HepG2 (cell line): ENCODE results near the gene LIME1. TPM values are rescaled to one million over a fixed set of nuclear protein-coding genes. Genes with fewer than 3 reads are reported as not detected.
A peak's percentile ranks its signal among the peaks of the same experiment; 100 is the strongest.

Experiments
- GFI1 ChIP-seq: sonication (generic); formaldehyde crosslinking; IDR thresholded peaks from 2 replicates; pipeline ENCODE4 v1.5.0; 2020; ENCODE audit warnings: missing genetic modification reagents, mild to moderate bottlenecking, borderline replicate concordance
- MLLT10 ChIP-seq: sonication (generic); formaldehyde crosslinking; IDR thresholded peaks from 2 replicates; pipeline ENCODE4 v1.4.0; 2020; ENCODE audit warnings: missing genetic modification reagents
- NRL ChIP-seq: sonication (generic); formaldehyde crosslinking; IDR thresholded peaks from 2 replicates; pipeline ENCODE4 v1.5.0; 2020; ENCODE audit warnings: missing genetic modification reagents, mild to moderate bottlenecking, moderate library complexity, borderline replicate concordance
- POLR2A ChIP-seq, 2 experiments: IDR thresholded peaks; 2 replicates each; pipeline ENCODE4 v1.6.1; 2011; ENCODE audit warnings: low read depth in 2 of 2, low read length in 2 of 2, mild to moderate bottlenecking in 1 of 2, moderate library complexity in 1 of 2; ENCODE audit not compliant: insufficient read depth in 1 of 2
- POLR2AphosphoS5 ChIP-seq: IDR thresholded peaks from 2 replicates; pipeline ENCODE4 v1.6.1; 2012; ENCODE audit warnings: low read depth, low read length
- REXO4 ChIP-seq: sonication (generic); formaldehyde crosslinking; IDR thresholded peaks from 2 replicates; pipeline ENCODE4 v1.8.0; 2022; ENCODE audit warnings: missing genetic modification reagents, mild to moderate bottlenecking, borderline replicate concordance
- ZNF841 ChIP-seq: sonication (generic); formaldehyde crosslinking; IDR thresholded peaks from 2 replicates; pipeline ENCODE4 v1.8.1; 2023; ENCODE audit warnings: missing genetic modification reagents, borderline replicate concordance
- polyA plus RNA-seq, 8 experiments: library from polyadenylated mRNA; depleted of rRNA in 3 of 8; stranded (reverse) in 7 of 8; unstranded in 1 of 8; fragments of >200 nt; fragmentation: Illumina TruSeq in 4 of 8; extraction: Trizol in 4 of 8; gene quantifications; 2 replicates each; pipeline versions ENCODE4 v1.2.1 to v1.2.3, GENCODE V29; 2011 to 2016; ENCODE audit warnings: low read depth in 4 of 8, missing spikeins in 1 of 8, mixed read lengths in 1 of 8; ENCODE audit not compliant: insufficient read depth in 1 of 8
- total RNA-seq, 5 experiments: library from RNA; depleted of rRNA; stranded (reverse); fragments of >200 nt; fragmentation: Illumina TruSeq; extraction: Trizol; gene quantifications; 2 replicates each; pipeline ENCODE4 v1.2.3, GENCODE V29; 2016; ENCODE audit warnings: low read depth in 1 of 5
- TF ChIP-seq, protein P1 (sequence below): sonication (generic); formaldehyde crosslinking; IDR thresholded peaks from 2 replicates; pipeline ENCODE4 v1.4.0; 2020; ENCODE audit warnings: missing genetic modification reagents

The LIME1 gene
- total and polyA plus RNA-seq, 2 of the 13 experiments (the other 11 are each of a cell fraction or from before 2014, with no cell fraction given) = 13.0 to 61.5 TPM

DNA sequence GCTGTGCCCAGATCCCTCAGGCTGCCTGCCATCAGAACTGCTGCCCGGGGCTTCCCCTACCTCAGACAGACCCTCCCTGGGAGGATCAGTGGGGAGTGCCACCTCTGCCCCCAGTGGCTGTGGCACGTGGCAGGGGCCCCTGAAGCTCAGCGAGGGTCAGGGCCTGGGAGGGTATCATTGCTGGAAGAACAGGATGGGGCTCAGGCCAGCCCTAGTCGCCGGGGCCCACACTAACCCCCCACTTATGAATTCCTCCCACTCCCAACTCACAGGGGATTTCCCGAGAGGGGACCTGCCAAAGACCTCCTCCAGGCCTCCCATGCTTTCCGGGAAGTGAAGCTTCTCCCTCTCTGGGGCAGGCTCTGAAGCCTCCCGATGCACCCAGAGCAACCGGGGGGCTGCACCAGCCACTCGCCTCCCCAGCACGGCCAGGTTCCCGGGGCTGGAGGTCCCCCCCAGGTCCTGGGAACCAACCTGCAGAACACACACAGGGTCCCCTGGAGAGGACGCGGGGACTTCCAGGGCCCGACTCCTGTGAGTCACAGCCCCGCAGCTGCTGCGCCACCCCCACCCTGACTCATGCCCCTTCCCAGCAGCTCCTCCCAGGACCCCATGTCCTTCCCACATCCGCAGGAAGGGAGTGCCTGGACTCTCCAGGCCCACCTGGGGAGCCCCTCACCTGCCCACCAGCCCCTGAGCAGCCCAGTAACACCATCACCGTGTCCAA, 37.6 kb upstream of the LIME1 start (continued):
- TF ChIP-seq, protein P1, sequence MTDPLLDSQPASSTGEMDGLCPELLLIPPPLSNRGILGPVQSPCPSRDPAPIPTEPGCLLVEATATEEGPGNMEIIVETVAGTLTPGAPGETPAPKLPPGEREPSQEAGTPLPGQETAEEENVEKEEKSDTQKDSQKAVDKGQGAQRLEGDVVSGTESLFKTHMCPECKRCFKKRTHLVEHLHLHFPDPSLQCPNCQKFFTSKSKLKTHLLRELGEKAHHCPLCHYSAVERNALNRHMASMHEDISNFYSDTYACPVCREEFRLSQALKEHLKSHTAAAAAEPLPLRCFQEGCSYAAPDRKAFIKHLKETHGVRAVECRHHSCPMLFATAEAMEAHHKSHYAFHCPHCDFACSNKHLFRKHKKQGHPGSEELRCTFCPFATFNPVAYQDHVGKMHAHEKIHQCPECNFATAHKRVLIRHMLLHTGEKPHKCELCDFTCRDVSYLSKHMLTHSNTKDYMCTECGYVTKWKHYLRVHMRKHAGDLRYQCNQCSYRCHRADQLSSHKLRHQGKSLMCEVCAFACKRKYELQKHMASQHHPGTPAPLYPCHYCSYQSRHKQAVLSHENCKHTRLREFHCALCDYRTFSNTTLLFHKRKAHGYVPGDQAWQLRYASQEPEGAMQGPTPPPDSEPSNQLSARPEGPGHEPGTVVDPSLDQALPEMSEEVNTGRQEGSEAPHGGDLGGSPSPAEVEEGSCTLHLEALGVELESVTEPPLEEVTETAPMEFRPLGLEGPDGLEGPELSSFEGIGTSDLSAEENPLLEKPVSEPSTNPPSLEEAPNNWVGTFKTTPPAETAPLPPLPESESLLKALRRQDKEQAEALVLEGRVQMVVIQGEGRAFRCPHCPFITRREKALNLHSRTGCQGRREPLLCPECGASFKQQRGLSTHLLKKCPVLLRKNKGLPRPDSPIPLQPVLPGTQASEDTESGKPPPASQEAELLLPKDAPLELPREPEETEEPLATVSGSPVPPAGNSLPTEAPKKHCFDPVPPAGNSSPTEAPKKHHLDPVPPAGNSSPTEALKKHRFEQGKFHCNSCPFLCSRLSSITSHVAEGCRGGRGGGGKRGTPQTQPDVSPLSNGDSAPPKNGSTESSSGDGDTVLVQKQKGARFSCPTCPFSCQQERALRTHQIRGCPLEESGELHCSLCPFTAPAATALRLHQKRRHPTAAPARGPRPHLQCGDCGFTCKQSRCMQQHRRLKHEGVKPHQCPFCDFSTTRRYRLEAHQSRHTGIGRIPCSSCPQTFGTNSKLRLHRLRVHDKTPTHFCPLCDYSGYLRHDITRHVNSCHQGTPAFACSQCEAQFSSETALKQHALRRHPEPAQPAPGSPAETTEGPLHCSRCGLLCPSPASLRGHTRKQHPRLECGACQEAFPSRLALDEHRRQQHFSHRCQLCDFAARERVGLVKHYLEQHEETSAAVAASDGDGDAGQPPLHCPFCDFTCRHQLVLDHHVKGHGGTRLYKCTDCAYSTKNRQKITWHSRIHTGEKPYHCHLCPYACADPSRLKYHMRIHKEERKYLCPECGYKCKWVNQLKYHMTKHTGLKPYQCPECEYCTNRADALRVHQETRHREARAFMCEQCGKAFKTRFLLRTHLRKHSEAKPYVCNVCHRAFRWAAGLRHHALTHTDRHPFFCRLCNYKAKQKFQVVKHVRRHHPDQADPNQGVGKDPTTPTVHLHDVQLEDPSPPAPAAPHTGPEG (CRISPR knock-in tag) = no peak
- TF ChIP-seq MLLT10 (no peak), ZNF841 (CRISPR knock-in tag) (0 out of 2 replicates have a peak, but pooled peaks have one; percentile 55), NRL (CRISPR knock-in tag) (0 out of 2 replicates have a peak, but pooled peaks have one; percentile 20), GFI1 (CRISPR knock-in tag) (no peak), REXO4 (no peak), POLR2AphosphoS5 (0 out of 2 replicates have a peak, but pooled peaks have one; percentile 6), POLR2A (IDR thresholded peaks at IDR 0.05; ENCODE audit: insufficient read depth in 1 of 2, low read depth in 2 of 2, low read length in 2 of 2) (peak in 1 of 2 experiments; percentile 48; a peak in 2 of 4 replicates)
- TF ChIP-seq, all 625 proteins: peak for 19
